IMR-90 (cell line): Measurements from ENCODE around the gene MT1H. TPM values are rescaled to one million over a fixed set of nuclear protein-coding genes. Genes with fewer than 3 reads are reported as not detected.
A peak's percentile ranks its signal among the peaks of the same experiment; 100 is the strongest.

Experiments
- ATAC-seq: fragments of 200-7000 bp; cut with Tn5 transposase; 2 replicates; pipeline ENCODE4 v1.9.1; 2020; ENCODE audit warnings: low read depth, mild to moderate bottlenecking, moderate library complexity
- BruUV-seq: library from RNA; stranded (reverse); fragments of 400-500 nt; replicated peaks from 2 replicates; lab custom pipeline; 2021; lab: Mats Ljungman, UMichigan
- CTCF ChIA-PET: fragments of 300-600 bp; formaldehyde crosslinking; extraction: SDS; loops from one replicate; lab custom pipeline; 2021; ENCODE audit warnings: antibody characterized with exemption; lab: Yijun Ruan, JAX
- POLR2A ChIA-PET: fragments of 300-600 bp; sonication (Branson Sonifier 250); formaldehyde crosslinking; loops from one replicate; lab custom pipeline; 2022; ENCODE audit warnings: antibody characterized with exemption; ENCODE audit not compliant: unreplicated experiment; lab: Charles Lee
- DNase-seq: peaks from one replicate; pipeline ENCODE4 v3.0.0; 2013
- H2AFZ ChIP-seq: replicated peaks from 2 replicates; pipeline ENCODE3; 2013; ENCODE audit warnings: low read length, mild to moderate bottlenecking; ENCODE audit not compliant: poor library complexity
- H2AK5ac ChIP-seq: 2 replicates; pipeline ENCODE4 v1.6.1; 2013; ENCODE audit warnings: low read depth, low read length, inconsistent platforms
- H2AK9ac ChIP-seq: replicated peaks from 2 replicates; pipeline ENCODE3; 2013; ENCODE audit warnings: mild to moderate bottlenecking, low read depth, low read length, moderate library complexity; ENCODE audit not compliant: poor library complexity
- H2BK120ac ChIP-seq: 2 replicates; pipeline ENCODE4 v1.6.1; 2013; ENCODE audit warnings: low read depth, low read length, inconsistent platforms
- H2BK15ac ChIP-seq: 3 replicates; pipeline ENCODE4 v1.6.1; 2013; ENCODE audit warnings: low read depth, low read length, inconsistent platforms
- H2BK20ac ChIP-seq: 2 replicates; pipeline ENCODE4 v1.6.1; 2013; ENCODE audit warnings: low read depth, mild to moderate bottlenecking, inconsistent platforms, low read length, moderate library complexity
- H2BK5ac ChIP-seq: 2 replicates; pipeline ENCODE4 v1.6.1; 2013; ENCODE audit warnings: mild to moderate bottlenecking, low read depth, low read length, inconsistent platforms; ENCODE audit not compliant: poor library complexity, severe bottlenecking
- H3K14ac ChIP-seq: replicated peaks from 2 replicates; pipeline ENCODE4 v1.6.1; 2013; ENCODE audit warnings: low read depth, low read length, inconsistent platforms
- H3K18ac ChIP-seq: 2 replicates; pipeline ENCODE4 v1.6.1; 2013; ENCODE audit warnings: low read depth, low read length, control low read depth
- H3K23ac ChIP-seq: 2 replicates; pipeline ENCODE4 v1.6.1; 2013; ENCODE audit warnings: low read depth, low read length, inconsistent platforms
- H3K27ac ChIP-seq: 2 replicates; pipeline ENCODE4 v1.5.1; 2013; ENCODE audit warnings: mild to moderate bottlenecking, control low read depth, low read length; ENCODE audit not compliant: insufficient read depth
- H3K27me3 ChIP-seq: 2 replicates; pipeline ENCODE4 v1.6.1; 2013; ENCODE audit warnings: low read length; ENCODE audit not compliant: control insufficient read depth, insufficient read depth
- H3K36me3 ChIP-seq: 2 replicates; pipeline ENCODE4 v1.6.1; 2013; ENCODE audit warnings: low read length, mixed read lengths; ENCODE audit not compliant: control insufficient read depth, insufficient read depth
- H3K4ac ChIP-seq: 2 replicates; pipeline ENCODE4 v1.6.1; 2013; ENCODE audit warnings: low read depth, low read length, inconsistent platforms
- H3K4me1 ChIP-seq: 2 replicates; pipeline ENCODE4 v1.6.1; 2013; ENCODE audit warnings: low read length, mixed read lengths; ENCODE audit not compliant: control insufficient read depth, insufficient read depth
- H3K4me2 ChIP-seq: 2 replicates; pipeline ENCODE4 v1.6.1; 2013; ENCODE audit warnings: low read depth, mild to moderate bottlenecking, control low read depth, low read length, moderate library complexity
- H3K4me3 ChIP-seq: 2 replicates; pipeline ENCODE4 v1.5.1; 2013; ENCODE audit warnings: low read depth, mild to moderate bottlenecking, control low read depth, low read length, moderate library complexity; ENCODE audit not compliant: insufficient read depth
- H3K56ac ChIP-seq: 2 replicates; pipeline ENCODE4 v1.6.1; 2013; ENCODE audit warnings: low read length, inconsistent platforms; ENCODE audit not compliant: insufficient read depth; ENCODE audit errors: extremely low read depth
- H3K79me1 ChIP-seq, 2 experiments: 2 replicates each; pipeline ENCODE4 v1.6.1; 2013; ENCODE audit warnings: low read length in 2 of 2, inconsistent platforms in 1 of 2, low read depth in 1 of 2
- H3K9ac ChIP-seq: 2 replicates; pipeline ENCODE4 v1.6.1; 2013; ENCODE audit warnings: low read depth, low read length, control low read depth
- H3K9me1 ChIP-seq: 2 replicates; pipeline ENCODE4 v1.6.1; 2013; ENCODE audit warnings: low read length, inconsistent platforms; ENCODE audit not compliant: insufficient read depth
- H3K9me3 ChIP-seq: 2 replicates; pipeline ENCODE4 v1.6.1; 2013; ENCODE audit warnings: low read length; ENCODE audit not compliant: control insufficient read depth, insufficient read depth
- H4K20me1 ChIP-seq: 2 replicates; pipeline ENCODE4 v1.6.1; 2013; ENCODE audit warnings: low read length, inconsistent platforms; ENCODE audit not compliant: insufficient read depth
- H4K5ac ChIP-seq: 2 replicates; pipeline ENCODE4 v1.6.1; 2013; ENCODE audit warnings: mild to moderate bottlenecking, low read depth, low read length, control low read depth
- H4K8ac ChIP-seq, 2 experiments: 2 replicates each; pipeline ENCODE4 v1.6.1; 2013; ENCODE audit warnings: low read depth in 2 of 2, low read length in 2 of 2, control low read depth in 1 of 2, inconsistent platforms in 1 of 2
- H4K91ac ChIP-seq: 2 replicates; pipeline ENCODE4 v1.6.1; 2013; ENCODE audit warnings: low read depth, low read length, inconsistent platforms; ENCODE audit not compliant: insufficient read depth
- CEBPB ChIP-seq: IDR thresholded peaks from 2 replicates; pipeline ENCODE4 v1.6.1; 2012; ENCODE audit warnings: low read depth, low read length, improper control_type of control experiment
- FOS ChIP-seq: fragments of 150-350 bp; IDR thresholded peaks from 2 replicates; pipeline ENCODE4 v1.6.1; 2016; ENCODE audit warnings: low read depth, low read length
- MAFK ChIP-seq: IDR thresholded peaks from 2 replicates; pipeline ENCODE4 v1.6.1; 2012; ENCODE audit warnings: low read depth, low read length, improper control_type of control experiment
- MAZ ChIP-seq: IDR thresholded peaks from 2 replicates; pipeline ENCODE4 v1.6.1; 2012; ENCODE audit warnings: low read depth, mild to moderate bottlenecking, low read length, improper control_type of control experiment, moderate library complexity, borderline replicate concordance
- NFE2L2 ChIP-seq: fragments of 150-350 bp; IDR thresholded peaks from 2 replicates; pipeline ENCODE4 v1.6.1; 2016; ENCODE audit warnings: low read depth, mild to moderate bottlenecking, low read length
- POLR2A ChIP-seq: IDR thresholded peaks from 2 replicates; pipeline ENCODE4 v1.6.1; 2012; ENCODE audit warnings: mild to moderate bottlenecking, low read depth, low read length
- RAD21 ChIP-seq: IDR thresholded peaks from 2 replicates; pipeline ENCODE4 v1.6.1; 2012; ENCODE audit warnings: low read length, improper control_type of control experiment
- RCOR1 ChIP-seq: IDR thresholded peaks from 2 replicates; pipeline ENCODE4 v1.6.1; 2012; ENCODE audit warnings: mild to moderate bottlenecking, low read length, improper control_type of control experiment; ENCODE audit not compliant: insufficient replicate concordance
- RFX5 ChIP-seq: IDR thresholded peaks from 2 replicates; pipeline ENCODE4 v1.8.0; 2012; ENCODE audit warnings: low read depth, mild to moderate bottlenecking, low read length, moderate library complexity
- WGBS, 2 experiments: methylation state at CpG; one replicate each; pipeline versions ENCODE4 v1.1.5 to v1.1.7; 2013; ENCODE audit warnings: missing lambda C conversion rate in 2 of 2; ENCODE audit not compliant: insufficient read length in 1 of 2; ENCODE audit errors: extremely low coverage in 2 of 2; 5-methylcytosine and 5-hydroxymethylcytosine counted together
- dilution Hi-C: fragments of 300-500 bp; cut with HindIII; formaldehyde crosslinking; loops from one replicate; pipeline ENCODE4 v1.14.3; 2018; ENCODE audit warnings: low sequenced_read_pairs; ENCODE audit not compliant: unreplicated experiment
- in situ Hi-C: fragments of 300-500 bp; cut with MboI; formaldehyde crosslinking; loops from 3 replicates; pipeline ENCODE4 v1.14.3; 2019; ENCODE audit warnings: low sequenced_read_pairs, inconsistent platforms, mixed read lengths
- intact Hi-C: fragments of 100-400 bp; cut with micrococcal nuclease; formaldehyde crosslinking; loops from 2 replicates; pipeline ENCODE4 v1.10.0; 2022
- polyA plus RNA-seq, 3 experiments: library from polyadenylated mRNA; depleted of rRNA; stranded (reverse); fragments of >200 nt; gene quantifications; 2 replicates each; pipeline ENCODE4 v1.2.3, GENCODE V29; 2012; ENCODE audit warnings: low replicate concordance in 1 of 3
- total RNA-seq: library from RNA; depleted of rRNA; stranded (reverse); fragments of >200 nt; gene quantifications from 2 replicates; pipeline ENCODE4 v1.2.3, GENCODE V29; 2012
- TF ChIP-seq, protein P1 (sequence below): fragments of 150-350 bp; IDR thresholded peaks from 2 replicates; pipeline ENCODE4 v1.6.1; 2017; ENCODE audit warnings: mild to moderate bottlenecking, antibody characterized with exemption, low read length, low read depth
- TF ChIP-seq, protein P2 (sequence below): fragments of 150-350 bp; IDR thresholded peaks from 2 replicates; pipeline ENCODE4 v1.6.1; 2016; ENCODE audit warnings: low read depth, mild to moderate bottlenecking, low read length, moderate library complexity, borderline replicate concordance
- TF ChIP-seq, protein P3 (sequence below): conservative IDR thresholded peaks from 2 replicates; pipeline ENCODE4 v1.5.1; 2012; ENCODE audit warnings: mild to moderate bottlenecking, low read depth, low read length, improper control_type of control experiment

MT1H gene
- total and polyA plus RNA-seq, 2 of the 4 experiments (the other 2 are of a cell fraction): not detected

DNA sequence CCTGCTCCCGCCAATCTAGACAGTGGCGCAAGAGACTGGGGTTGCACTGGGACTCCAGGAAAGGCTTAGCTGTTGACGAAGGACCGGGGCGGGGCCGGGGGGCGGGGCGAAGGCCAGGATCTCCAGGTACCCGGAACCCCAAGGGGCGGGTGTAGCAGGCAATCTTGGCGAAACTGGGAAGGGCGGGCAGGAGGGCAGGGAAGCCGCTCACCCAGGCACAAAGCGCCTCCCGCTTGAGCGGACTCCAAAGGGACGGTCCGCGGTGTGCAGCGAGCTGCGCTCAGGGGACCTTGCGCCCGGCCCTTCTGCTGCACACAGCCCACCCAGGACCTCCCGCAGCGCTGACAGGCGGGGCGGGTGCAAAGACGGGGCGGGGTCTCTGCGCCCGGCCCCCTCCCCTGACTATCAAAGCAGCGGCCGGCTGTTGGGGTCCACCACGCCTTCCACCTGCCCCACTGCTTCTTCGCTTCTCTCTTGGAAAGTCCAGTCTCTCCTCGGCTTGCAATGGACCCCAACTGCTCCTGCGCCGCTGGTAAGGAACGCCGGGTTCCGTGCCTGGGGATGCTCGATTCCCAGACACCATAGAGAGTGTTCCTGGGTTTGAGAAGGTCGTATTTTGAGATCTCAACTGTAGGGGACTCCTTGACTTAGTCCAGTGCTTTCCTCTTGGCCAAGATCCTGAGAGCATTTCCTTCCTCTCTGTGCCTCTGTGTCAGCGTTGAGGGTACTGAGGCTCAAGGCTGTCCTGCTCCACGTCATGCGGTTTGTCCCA is 11.9 kb upstream of the MT1H start, which contains the start of gene MT1F:
TSS of gene MT1F (plus strand) at position 405 of the 772 bp plus-strand sequence. CDS start at position 505, 100 bp downstream.
- dilution Hi-C loops: no loop called here
- BruUV-seq: no TSS peak
- 1% methylated on average over 26 of the region's 46 CpGs; no CpG with 5 or more reads in 1 of the 2 experiments for WGBS, 2 experiments
- no peak within 1 kb of the TSS for H3K14ac ChIP-seq
- no peak within 1 kb of the TSS for H3K4ac ChIP-seq
- ChIA-PET POLR2A (no interaction called here), CTCF (no interaction called here)
- H3K9ac ChIP-seq: no peak within 1 kb of the TSS
- no peak within 1 kb of the TSS for H2BK120ac ChIP-seq
- no peak within 1 kb of the TSS for H3K18ac ChIP-seq
- H4K5ac ChIP-seq: no peak within 1 kb of the TSS
- peak within 1 kb of the TSS; percentile 73 for H2AFZ ChIP-seq
- peak within 1 kb of the TSS; percentile 2; the same call in 1 of the 2 replicates for H3K4me3 ChIP-seq
- no peaks in the 10 kb centered on the region for H3K79me1 ChIP-seq
- no peak within 1 kb of the TSS for H4K8ac ChIP-seq
- no peak within 1 kb of the TSS for H3K27ac ChIP-seq
- H2BK15ac ChIP-seq: no peak within 1 kb of the TSS
- intact Hi-C loops: no loop called here
- peaks cover 2% of the 10 kb centered on the region; the same call in 1 of the 2 replicates for H3K4me1 ChIP-seq
- ATAC-seq (peak; percentile 32), DNase-seq (peak; percentile 28)
- H2BK5ac ChIP-seq: no peak within 1 kb of the TSS
- H3K4me2 ChIP-seq: peak within 1 kb of the TSS; percentile 27
- no peak within 1 kb of the TSS for H4K91ac ChIP-seq
- no peak within 1 kb of the TSS for H2BK20ac ChIP-seq
- TF ChIP-seq RCOR1 (no peak), MAZ (no peak), MAFK (no peak), NFE2L2 (no peak), RAD21 (no peak), CEBPB (no peak), POLR2A (no peak), RFX5 (no peak), FOS (no peak)
- TF ChIP-seq, protein P1, sequence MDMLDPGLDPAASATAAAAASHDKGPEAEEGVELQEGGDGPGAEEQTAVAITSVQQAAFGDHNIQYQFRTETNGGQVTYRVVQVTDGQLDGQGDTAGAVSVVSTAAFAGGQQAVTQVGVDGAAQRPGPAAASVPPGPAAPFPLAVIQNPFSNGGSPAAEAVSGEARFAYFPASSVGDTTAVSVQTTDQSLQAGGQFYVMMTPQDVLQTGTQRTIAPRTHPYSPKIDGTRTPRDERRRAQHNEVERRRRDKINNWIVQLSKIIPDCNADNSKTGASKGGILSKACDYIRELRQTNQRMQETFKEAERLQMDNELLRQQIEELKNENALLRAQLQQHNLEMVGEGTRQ: no peak
- TF ChIP-seq, protein P2, sequence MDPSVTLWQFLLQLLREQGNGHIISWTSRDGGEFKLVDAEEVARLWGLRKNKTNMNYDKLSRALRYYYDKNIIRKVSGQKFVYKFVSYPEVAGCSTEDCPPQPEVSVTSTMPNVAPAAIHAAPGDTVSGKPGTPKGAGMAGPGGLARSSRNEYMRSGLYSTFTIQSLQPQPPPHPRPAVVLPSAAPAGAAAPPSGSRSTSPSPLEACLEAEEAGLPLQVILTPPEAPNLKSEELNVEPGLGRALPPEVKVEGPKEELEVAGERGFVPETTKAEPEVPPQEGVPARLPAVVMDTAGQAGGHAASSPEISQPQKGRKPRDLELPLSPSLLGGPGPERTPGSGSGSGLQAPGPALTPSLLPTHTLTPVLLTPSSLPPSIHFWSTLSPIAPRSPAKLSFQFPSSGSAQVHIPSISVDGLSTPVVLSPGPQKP: no peak
- TF ChIP-seq, protein P3, sequence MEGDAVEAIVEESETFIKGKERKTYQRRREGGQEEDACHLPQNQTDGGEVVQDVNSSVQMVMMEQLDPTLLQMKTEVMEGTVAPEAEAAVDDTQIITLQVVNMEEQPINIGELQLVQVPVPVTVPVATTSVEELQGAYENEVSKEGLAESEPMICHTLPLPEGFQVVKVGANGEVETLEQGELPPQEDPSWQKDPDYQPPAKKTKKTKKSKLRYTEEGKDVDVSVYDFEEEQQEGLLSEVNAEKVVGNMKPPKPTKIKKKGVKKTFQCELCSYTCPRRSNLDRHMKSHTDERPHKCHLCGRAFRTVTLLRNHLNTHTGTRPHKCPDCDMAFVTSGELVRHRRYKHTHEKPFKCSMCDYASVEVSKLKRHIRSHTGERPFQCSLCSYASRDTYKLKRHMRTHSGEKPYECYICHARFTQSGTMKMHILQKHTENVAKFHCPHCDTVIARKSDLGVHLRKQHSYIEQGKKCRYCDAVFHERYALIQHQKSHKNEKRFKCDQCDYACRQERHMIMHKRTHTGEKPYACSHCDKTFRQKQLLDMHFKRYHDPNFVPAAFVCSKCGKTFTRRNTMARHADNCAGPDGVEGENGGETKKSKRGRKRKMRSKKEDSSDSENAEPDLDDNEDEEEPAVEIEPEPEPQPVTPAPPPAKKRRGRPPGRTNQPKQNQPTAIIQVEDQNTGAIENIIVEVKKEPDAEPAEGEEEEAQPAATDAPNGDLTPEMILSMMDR: no peak
- peaks cover 78% of the 10 kb centered on the region for H3K27me3 ChIP-seq
- no peaks in the 10 kb centered on the region for H3K36me3 ChIP-seq
- no peak within 1 kb of the TSS for H2AK5ac ChIP-seq
- H2AK9ac ChIP-seq: no peak within 1 kb of the TSS
- H4K20me1 ChIP-seq: no peaks in the 10 kb centered on the region
- in situ Hi-C loops: no loop called here
- H3K9me1 ChIP-seq: peaks cover 3% of the 10 kb centered on the region; the same call in 1 of the 2 replicates
- H3K56ac ChIP-seq: no peak within 1 kb of the TSS
- H3K9me3 ChIP-seq: no peaks in the 10 kb centered on the region
- peak within 1 kb of the TSS; percentile 13 for H3K23ac ChIP-seq
